ENCODE data around the gene TMEM178B.
"Not testable (repeated sequence)": the region's sequence is repeated elsewhere in the genome, so short reads cannot be mapped to it uniquely, and the experiment has no call there.

The TMEM178B gene

GRCh38 chr7:141144921-141145629, 71.2 kb downstream of the TMEM178B start:
- DNase-seq: no peak

GRCh38 chr7:141145630-141145982, 71.7 kb downstream of the TMEM178B start:
- no peak for DNase-seq

- DNase-seq: no peak
Measured at GRCh38 chr7:141147482-141147881, 73.6 kb downstream of the TMEM178B start.

GRCh38 chr7:141150465-141150864, 76.6 kb downstream of the TMEM178B start:
- no peak for DNase-seq

GRCh38 chr7:141151746-141152145, 77.9 kb downstream of the TMEM178B start:
- DNase-seq: no peak

- no peak for DNase-seq
Measured at GRCh38 chr7:141153231-141153630, 79.4 kb downstream of the TMEM178B start.

- DNase-seq: no peak
Measured at GRCh38 chr7:141154131-141154732, 80.4 kb downstream of the TMEM178B start.

- DNase-seq: no peak
Measured at GRCh38 chr7:141156407-141156806, 82.5 kb downstream of the TMEM178B start.

GRCh38 chr7:141157138-141157765, 83.4 kb downstream of the TMEM178B start:
- no peak for DNase-seq

GRCh38 chr7:141158561-141158960, 84.7 kb downstream of the TMEM178B start:
- no peak for DNase-seq

- DNase-seq: no peak
Measured at GRCh38 chr7:141160246-141160860, 86.5 kb downstream of the TMEM178B start.

- DNase-seq: no peak
Measured at GRCh38 chr7:141161550-141162535, 88.0 kb downstream of the TMEM178B start.

- no peak for DNase-seq
Measured at GRCh38 chr7:141165521-141165920, 91.7 kb downstream of the TMEM178B start.

- no peak for DNase-seq
Measured at GRCh38 chr7:141166926-141167325, 93.1 kb downstream of the TMEM178B start.

GRCh38 chr7:141167381-141167964, 93.6 kb downstream of the TMEM178B start:
- no peak for DNase-seq

GRCh38 chr7:141169157-141169556, 95.3 kb downstream of the TMEM178B start:
- DNase-seq: not testable (repeated sequence)

GRCh38 chr7:141175728-141176127, 101.9 kb downstream of the TMEM178B start:
- not testable (repeated sequence) for DNase-seq

- not testable (repeated sequence) for DNase-seq
Measured at GRCh38 chr7:141177120-141177519, 103.3 kb downstream of the TMEM178B start.

- DNase-seq: no peak
Measured at GRCh38 chr7:141178486-141179135, 104.7 kb downstream of the TMEM178B start.

GRCh38 chr7:141181812-141182211, 107.9 kb downstream of the TMEM178B start:
- DNase-seq: no peak

GRCh38 chr7:141184532-141185190, 110.8 kb downstream of the TMEM178B start:
- DNase-seq: no peak
